B cell (primary cell): ENCODE measurements around the gene TSPAN33. TPM values are rescaled to one million over a fixed set of nuclear protein-coding genes. Genes with fewer than 3 reads are reported as not detected.
A peak's percentile ranks its signal among the peaks of the same experiment; 100 is the strongest.

Experiments
- ATAC-seq: fragments of 200-7000 bp; cut with Tn5 transposase; one replicate; pipeline ENCODE4 v1.10.0; 2021; ENCODE audit warnings: low read depth, mild to moderate bottlenecking, moderate number of reproducible peaks, moderate library complexity
- CTCF ChIA-PET: fragments of 350-600 bp; sonication (Branson Sonifier 250); formaldehyde crosslinking; loops from one replicate; lab custom pipeline; 2021; ENCODE audit warnings: antibody characterized with exemption, inconsistent platforms; lab: Charles Lee
- POLR2A ChIA-PET: fragments of 350-600 bp; sonication (Branson Sonifier 250); formaldehyde crosslinking; loops from one replicate; lab custom pipeline; 2021; ENCODE audit warnings: antibody characterized with exemption; lab: Charles Lee
- DNase-seq: peaks from one replicate; pipeline ENCODE4 v3.0.0; 2013
- H2AFZ ChIP-seq: 2 replicates; pipeline ENCODE4 v1.6.1; 2012; ENCODE audit warnings: mild to moderate bottlenecking, low read depth, low read length; ENCODE audit not compliant: insufficient read depth, poor library complexity, severe bottlenecking
- H3K27ac ChIP-seq, 2 donors: 1 replicate in 1 of 2; 2 replicates in 1 of 2; pipeline ENCODE4 v1.5.1; 2012 to 2013; ENCODE audit warnings: low read length in 2 of 2, mild to moderate bottlenecking in 2 of 2, moderate library complexity in 1 of 2
- H3K27me3 ChIP-seq, 4 experiments: fragments of 200-600 bp in 1 of 4; sonication (generic) in 1 of 4; replicated peaks in 1 of 4; 1 replicate in 2 of 4; 2 replicates in 2 of 4; pipeline versions ENCODE4 v1.6.1 to v1.7.0; 2013 to 2016; ENCODE audit warnings: low read length in 3 of 4, mild to moderate bottlenecking in 2 of 4, mixed read lengths in 1 of 4, moderate library complexity in 1 of 4; ENCODE audit not compliant: insufficient read depth in 4 of 4, control insufficient read depth in 3 of 4; ENCODE audit errors: control extremely low read depth in 1 of 4
- H3K36me3 ChIP-seq, 2 experiments: replicated peaks in 1 of 2; 1 replicate in 1 of 2; 2 replicates in 1 of 2; pipeline versions ENCODE4 v1.6.1 to v1.7.1; 2013; ENCODE audit warnings: low read length in 1 of 2; ENCODE audit not compliant: insufficient read depth in 2 of 2, control insufficient read depth in 1 of 2; ENCODE audit errors: control extremely low read depth in 1 of 2, extremely low read depth in 1 of 2
- H3K4me1 ChIP-seq, 2 donors: fragments of 200-600 bp in 1 of 2; sonication (generic) in 1 of 2; 1 replicate in 1 of 2; 2 replicates in 1 of 2; pipeline versions ENCODE4 v1.5.1 to v1.6.1; 2013 to 2017; ENCODE audit warnings: low read length in 2 of 2; ENCODE audit not compliant: control insufficient read depth in 2 of 2, insufficient read depth in 2 of 2
- H3K4me2 ChIP-seq: replicated peaks from 2 replicates; pipeline ENCODE3; 2012; ENCODE audit warnings: mild to moderate bottlenecking, low read depth, low read length; ENCODE audit not compliant: poor library complexity, severe bottlenecking
- H3K4me3 ChIP-seq, 5 experiments: fragments of 200-600 bp in 1 of 5; sonication (generic) in 1 of 5; 1 replicate in 3 of 5; 2 replicates in 2 of 5; pipeline versions ENCODE4 v1.5.1 to v1.7.0; 2011 to 2016; ENCODE audit warnings: low read length in 4 of 5, mild to moderate bottlenecking in 4 of 5, low read depth in 2 of 5, control low read depth in 1 of 5, moderate library complexity in 1 of 5; ENCODE audit not compliant: insufficient read depth in 1 of 5; ENCODE audit errors: control extremely low read depth in 1 of 5, extremely low read depth in 1 of 5
- H3K79me2 ChIP-seq: fragments of 200-600 bp; sonication (generic); one replicate; pipeline ENCODE4 v1.6.0; 2016; ENCODE audit warnings: low read length; ENCODE audit not compliant: control insufficient read depth, insufficient read depth
- H3K9ac ChIP-seq: fragments of 200-600 bp; sonication (generic); 2 replicates; pipeline ENCODE4 v1.6.1; 2017; ENCODE audit warnings: mild to moderate bottlenecking, low read length, moderate library complexity
- H3K9me3 ChIP-seq, 3 donors: one replicate each; pipeline versions ENCODE4 v1.6.1 to v1.7.1; 2013; ENCODE audit warnings: low read length in 2 of 3; ENCODE audit not compliant: control insufficient read depth in 2 of 3, insufficient read depth in 1 of 3; ENCODE audit errors: control extremely low read depth in 1 of 3
- H4K20me1 ChIP-seq: 2 replicates; pipeline ENCODE4 v1.6.0; 2012; ENCODE audit warnings: mild to moderate bottlenecking, low read length; ENCODE audit not compliant: insufficient read depth, control insufficient read depth, poor library complexity, severe bottlenecking
- H3K27ac Mint-ChIP-seq: one replicate; pipeline ENCODE4 v1.8.0; 2021; ENCODE audit warnings: mixed read lengths
- H3K27me3 Mint-ChIP-seq: one replicate; pipeline ENCODE4 v1.8.0; 2021; ENCODE audit warnings: mixed read lengths
- H3K4me1 Mint-ChIP-seq: one replicate; pipeline ENCODE4 v1.8.0; 2021; ENCODE audit warnings: mixed read lengths
- H3K4me3 Mint-ChIP-seq: one replicate; pipeline ENCODE4 v1.8.0; 2021; ENCODE audit warnings: mixed read lengths
- H3K9me3 Mint-ChIP-seq: one replicate; pipeline ENCODE4 v1.8.0; 2022; ENCODE audit warnings: mixed read lengths; ENCODE audit not compliant: insufficient read depth
- EZH2 ChIP-seq: IDR thresholded peaks from 2 replicates; pipeline ENCODE4 v1.6.1; 2012; ENCODE audit warnings: borderline replicate concordance, low read depth, mild to moderate bottlenecking, moderate library complexity, low read length; ENCODE audit not compliant: insufficient read depth, poor library complexity, severe bottlenecking
- WGBS: methylation state at CpG from one replicate; pipeline ENCODE4 v1.1.5; 2013; ENCODE audit warnings: missing lambda C conversion rate; ENCODE audit not compliant: insufficient coverage; 5-methylcytosine and 5-hydroxymethylcytosine counted together
- intact Hi-C: fragments of 100-400 bp; cut with micrococcal nuclease; formaldehyde crosslinking; loops from one replicate; pipeline ENCODE4 v1.10.0; 2022
- polyA plus RNA-seq: library from polyadenylated mRNA; depleted of rRNA; stranded (reverse); fragments of >200 nt; gene quantifications from 2 replicates; pipeline ENCODE4 v1.2.3, GENCODE V29; 2012
- total RNA-seq, 2 donors: library from RNA; stranded (reverse); fragments of 120-200 nt in 1 of 2; gene quantifications; 1 replicate in 1 of 2; 2 replicates in 1 of 2; pipeline versions ENCODE4 v1.2.3 to v1.2.4, GENCODE V29; 2013 to 2022
- TF ChIP-seq, protein P1 (sequence below): fragments of 200-600 bp; IDR thresholded peaks from one replicate; pipeline ENCODE4 v1.8.0; 2022; ENCODE audit warnings: antibody characterized with exemption, mild to moderate bottlenecking

Gene TSPAN33
- total and polyA plus RNA-seq, 2 donors (not counting 1 experiment from before 2014, with no cell fraction given) = 111 TPM

DNA sequence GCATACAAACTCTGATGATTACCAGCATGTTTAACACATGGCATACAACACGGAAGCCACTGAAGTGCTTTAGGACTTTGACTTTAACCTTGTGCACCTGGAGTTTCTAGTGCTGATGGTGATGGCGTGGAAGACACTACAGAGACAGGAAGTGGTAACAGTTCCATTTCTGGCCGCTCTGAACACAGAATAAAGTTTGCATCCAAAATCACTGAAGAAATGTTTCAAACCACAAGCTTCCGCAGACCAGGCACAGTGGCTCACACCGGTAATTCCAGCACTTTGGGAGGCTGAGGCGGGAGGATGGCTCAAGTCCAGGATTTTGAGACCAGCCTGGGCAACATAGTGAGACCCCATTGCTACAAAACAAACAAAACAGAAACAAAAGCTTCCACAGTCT, 49.2 kb upstream of the TSPAN33 start:
- Mint-ChIP-seq H3K4me1 (peaks cover 34% of the 10 kb centered on the region), H3K9me3 (no peaks in the 10 kb centered on the region), H3K27ac (peak overlapping the region; percentile 85), H3K4me3 (peak overlapping the region; percentile 38), H3K27me3 (no peaks in the 10 kb centered on the region)
- H3K4me3 ChIP-seq = peak overlapping the region in 2 of 5 experiments; percentile 26 to 51
- H4K20me1 ChIP-seq = no peaks in the 10 kb centered on the region
- H3K9me3 ChIP-seq = no peaks in the 10 kb centered on the region
- H3K79me2 ChIP-seq = no peaks in the 10 kb centered on the region
- H3K27ac ChIP-seq = peak overlapping the region; percentile 67 to 70
- H3K27me3 ChIP-seq = no peaks in the 10 kb centered on the region
- ATAC-seq (peak; percentile 84), DNase-seq (peak; percentile 60)
- 4% methylated on average over 4 of the region's 6 CpGs for WGBS
- CTCF ChIA-PET = interaction anchor here (1.0 to 2.3 kb wide), 9 partner anchors 20 to 193 kb away, joined by 4 to 13 read pairs (median 5); no protein-coding TSS in a partner anchor
- H3K4me1 ChIP-seq = peaks cover 22 to 29% of the 10 kb centered on the region in 2 donors
- H3K9ac ChIP-seq = no peak overlapping the region
- peak overlapping the region; percentile 50 for H3K4me2 ChIP-seq
- TF ChIP-seq EZH2 = no peak
- TF ChIP-seq, protein P1, sequence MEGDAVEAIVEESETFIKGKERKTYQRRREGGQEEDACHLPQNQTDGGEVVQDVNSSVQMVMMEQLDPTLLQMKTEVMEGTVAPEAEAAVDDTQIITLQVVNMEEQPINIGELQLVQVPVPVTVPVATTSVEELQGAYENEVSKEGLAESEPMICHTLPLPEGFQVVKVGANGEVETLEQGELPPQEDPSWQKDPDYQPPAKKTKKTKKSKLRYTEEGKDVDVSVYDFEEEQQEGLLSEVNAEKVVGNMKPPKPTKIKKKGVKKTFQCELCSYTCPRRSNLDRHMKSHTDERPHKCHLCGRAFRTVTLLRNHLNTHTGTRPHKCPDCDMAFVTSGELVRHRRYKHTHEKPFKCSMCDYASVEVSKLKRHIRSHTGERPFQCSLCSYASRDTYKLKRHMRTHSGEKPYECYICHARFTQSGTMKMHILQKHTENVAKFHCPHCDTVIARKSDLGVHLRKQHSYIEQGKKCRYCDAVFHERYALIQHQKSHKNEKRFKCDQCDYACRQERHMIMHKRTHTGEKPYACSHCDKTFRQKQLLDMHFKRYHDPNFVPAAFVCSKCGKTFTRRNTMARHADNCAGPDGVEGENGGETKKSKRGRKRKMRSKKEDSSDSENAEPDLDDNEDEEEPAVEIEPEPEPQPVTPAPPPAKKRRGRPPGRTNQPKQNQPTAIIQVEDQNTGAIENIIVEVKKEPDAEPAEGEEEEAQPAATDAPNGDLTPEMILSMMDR = no peak
- H2AFZ ChIP-seq = peak overlapping the region; percentile 53
- POLR2A ChIA-PET = no interaction called here
- intact Hi-C loops = no loop called here
- no peaks in the 10 kb centered on the region for H3K36me3 ChIP-seq

DNA sequence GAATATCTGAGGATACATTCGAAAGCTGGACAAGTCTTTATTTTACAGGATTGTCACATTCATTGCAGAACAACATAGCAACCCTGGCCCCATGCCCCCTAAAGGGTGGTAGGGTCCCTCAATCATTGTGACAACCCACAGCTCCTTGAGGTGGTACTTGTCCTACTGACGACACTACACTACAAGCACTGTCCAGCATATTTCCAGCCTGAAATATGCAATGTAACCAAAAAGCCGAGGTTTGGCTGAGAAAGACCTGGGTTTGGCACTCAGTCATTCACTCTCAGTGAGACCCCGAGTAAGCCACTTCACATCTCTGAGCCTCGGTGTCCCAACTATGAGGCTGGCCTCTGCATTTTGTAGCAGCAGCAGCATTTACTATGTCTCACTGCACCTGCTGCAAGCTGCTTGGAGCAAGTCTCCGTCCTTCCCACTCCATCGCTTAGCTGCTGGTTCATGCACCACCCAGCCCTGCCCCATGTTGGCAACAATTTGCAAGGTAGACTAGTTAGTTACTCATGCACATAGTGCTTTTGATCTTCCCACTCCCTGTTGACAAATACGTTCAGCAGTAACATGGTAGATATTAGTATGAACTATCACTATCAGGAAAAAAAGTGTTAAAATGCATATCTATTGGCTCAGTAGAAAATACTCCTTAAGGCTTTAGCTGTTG, 46.0 kb upstream of the TSPAN33 start:
- Mint-ChIP-seq H3K4me3 (no peak overlapping the region), H3K27ac (no peak overlapping the region), H3K4me1 (peaks cover 42% of the 10 kb centered on the region), H3K9me3 (no peaks in the 10 kb centered on the region), H3K27me3 (no peaks in the 10 kb centered on the region)
- Histone ChIP-seq H3K4me1 (peaks cover 28 to 31% of the 10 kb centered on the region in 2 donors), H3K27ac (no peak overlapping the region), H3K36me3 (no peaks in the 10 kb centered on the region), H3K4me3 (no peak overlapping the region), H3K4me2 (no peak overlapping the region), H3K27me3 (no peaks in the 10 kb centered on the region), H4K20me1 (no peaks in the 10 kb centered on the region), H3K9me3 (no peaks in the 10 kb centered on the region), H3K79me2 (no peaks in the 10 kb centered on the region), H3K9ac (no peak overlapping the region), H2AFZ (no peak overlapping the region)
- ATAC-seq (no peak), DNase-seq (no peak)
- ChIA-PET CTCF (interaction anchor here (0.6 to 1.2 kb wide), 5 partner anchors 15 to 216 kb away, joined by 3 to 4 read pairs (median 4); no protein-coding TSS in a partner anchor), POLR2A (interaction anchor here (0.7 kb wide), 1 partner anchor 38 kb away, joined by 5 read pairs; no protein-coding TSS in a partner anchor)
- 100% methylated on average over 6 of the region's 8 CpGs for WGBS
- TF ChIP-seq EZH2 = no peak
- TF ChIP-seq, protein P1 = no peak
- intact Hi-C loops = no loop called here
